A549 treated with ZK216348 at 1 μM for 4 hours (cell line): ENCODE results near the gene BFSP1. TPM values are rescaled to one million over a fixed set of nuclear protein-coding genes. Genes with fewer than 3 reads are reported as not detected.

ENCODE experiments used
- total RNA-seq: library from RNA; stranded (reverse); fragments of 200-300 nt; extraction: Qiagen RNA extraction; gene quantifications from 5 replicates; pipeline ENCODE4 v1.2.3, GENCODE V29; 2022; ENCODE audit warnings: low read depth

BFSP1 gene
- 3.7 to 5.7 TPM (median 4.7 TPM) in 5 replicates for total RNA-seq

GRCh38 chr20:17530716-17531664 is at the start of gene BFSP1:
BFSP1 (minus strand) TSS chr20:17531379; CDS start chr20:17531329, 50 bp downstream.

GRCh38 chr20:17569616-17570346 is 38.6 kb upstream of the BFSP1 start, which contains the start of gene DSTN:
DSTN (plus strand) TSS chr20:17570075; CDS start chr20:17570209, 134 bp downstream.

Other genes starting within 250 kb of the BFSP1 start
- gene DSTN, start 38.7 kb upstream of the BFSP1 start, total RNA-seq, result 543 to 963 TPM (median 698 TPM) in 5 replicates
- gene RRBP1, start 150.9 kb upstream of the BFSP1 start, total RNA-seq, result 88.8 to 144 TPM (median 122 TPM) in 5 replicates
- gene BANF2, start 168.6 kb upstream of the BFSP1 start, total RNA-seq, result not detected in 5 replicates